Left renal pelvis (tissue), 4 donors: ENCODE results near the gene CASZ1. TPM values are rescaled to one million over a fixed set of nuclear protein-coding genes. Genes with fewer than 3 reads are reported as not detected.

Experiments
- DNase-seq, 4 donors: peaks; one replicate each; pipeline ENCODE4 v3.0.0-alpha.2; 2013; ENCODE audit warnings: low read depth in 4 of 4, low spot score in 3 of 4
- polyA plus RNA-seq, 4 donors: library from polyadenylated mRNA; unstranded; fragments of 120-200 nt; gene quantifications; one replicate each; pipeline ENCODE4 v1.2.1, GENCODE V29; 2013; ENCODE audit not compliant: insufficient read length in 4 of 4

The CASZ1 gene
- polyA plus RNA-seq, 4 donors = 3.8 to 25.2 (median 18.5) TPM

DNA sequence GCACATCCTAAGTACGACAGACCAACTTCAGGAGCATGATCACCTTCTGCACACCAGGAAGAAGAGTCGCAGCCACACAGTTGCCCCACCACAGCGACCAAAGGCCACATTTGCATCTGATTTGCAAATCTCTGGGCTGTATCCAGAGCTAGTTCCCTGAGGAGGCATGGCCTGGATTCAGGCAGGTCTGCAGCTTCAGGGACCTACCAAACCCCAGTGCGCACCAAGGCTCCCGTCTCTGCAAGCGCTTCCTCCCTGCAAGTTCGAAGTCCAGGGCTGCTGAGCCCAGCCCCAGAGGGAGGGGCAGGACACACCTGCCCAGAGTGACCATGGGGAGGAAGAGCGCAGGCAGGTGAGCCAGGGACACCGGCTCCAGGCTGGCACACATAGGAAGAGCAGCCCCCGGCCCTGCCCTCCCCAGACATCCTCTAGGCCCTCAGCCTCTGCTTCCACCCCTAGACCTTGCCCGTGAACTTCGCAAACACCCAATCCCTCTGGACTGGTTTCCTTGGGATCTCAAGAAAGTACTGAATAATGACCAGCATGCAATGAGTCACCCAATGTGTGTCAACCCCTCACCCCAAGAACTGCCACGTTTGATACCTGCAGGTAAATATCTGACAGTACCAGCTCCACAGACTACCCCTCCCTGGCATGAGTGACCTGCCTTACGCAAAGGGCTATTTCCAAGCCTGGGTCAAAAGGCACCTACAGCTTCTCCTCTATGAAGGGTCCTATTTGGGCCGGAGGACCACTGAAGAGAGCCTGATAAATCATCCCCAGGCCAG is 36.8 kb downstream of the CASZ1 start:
- DNase-seq = no peak

DNA sequence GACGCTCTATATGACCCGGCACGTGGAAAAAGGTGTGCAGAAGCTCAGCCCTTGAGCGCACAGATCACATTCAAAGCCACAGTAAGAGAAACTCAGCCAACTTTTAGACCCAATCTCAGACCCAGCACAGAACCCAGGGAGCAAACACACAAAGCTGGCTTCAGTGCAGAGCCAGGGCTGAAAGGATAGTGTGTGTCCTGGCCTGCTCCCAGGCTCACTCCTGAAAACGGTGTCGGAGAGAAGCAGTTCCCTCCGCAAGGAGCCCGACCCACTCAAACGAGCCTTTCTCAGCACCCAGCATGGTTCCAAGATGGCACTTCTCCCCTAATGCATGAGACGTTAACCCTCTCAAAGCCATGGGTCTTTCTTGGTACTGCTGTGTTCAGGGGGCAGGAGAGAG is 39.6 kb downstream of the CASZ1 start:
- DNase-seq = no peak

DNA sequence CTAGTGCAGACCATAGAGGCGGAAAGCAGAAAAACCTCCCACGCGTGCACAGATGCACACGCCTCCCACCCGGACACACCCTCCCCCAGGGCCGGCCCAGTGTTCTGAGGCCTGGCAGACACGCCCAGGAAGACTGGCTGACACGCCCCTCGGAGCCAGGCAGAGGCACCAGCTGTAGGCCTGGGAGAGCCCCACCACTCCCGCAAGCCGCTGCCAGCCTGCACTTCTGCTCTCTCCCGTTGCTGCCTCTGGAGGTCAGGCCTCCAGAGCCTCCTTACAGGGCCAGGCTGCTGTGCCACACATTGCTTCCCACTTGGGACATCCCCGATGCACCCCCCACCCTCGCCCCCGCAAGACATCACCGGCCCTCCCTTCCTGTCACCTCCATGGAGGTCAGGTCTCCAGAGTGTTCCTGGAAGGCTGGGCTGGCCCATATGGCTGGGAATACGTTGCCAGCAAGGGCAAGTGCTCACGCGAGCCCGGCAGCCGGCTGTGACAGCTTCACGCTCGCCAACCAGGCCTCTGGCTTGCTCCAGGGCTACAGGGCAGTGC is 40.4 kb downstream of the CASZ1 start:
- peak in 2 of 4 donors; percentile 47 to 59 for DNase-seq

DNA sequence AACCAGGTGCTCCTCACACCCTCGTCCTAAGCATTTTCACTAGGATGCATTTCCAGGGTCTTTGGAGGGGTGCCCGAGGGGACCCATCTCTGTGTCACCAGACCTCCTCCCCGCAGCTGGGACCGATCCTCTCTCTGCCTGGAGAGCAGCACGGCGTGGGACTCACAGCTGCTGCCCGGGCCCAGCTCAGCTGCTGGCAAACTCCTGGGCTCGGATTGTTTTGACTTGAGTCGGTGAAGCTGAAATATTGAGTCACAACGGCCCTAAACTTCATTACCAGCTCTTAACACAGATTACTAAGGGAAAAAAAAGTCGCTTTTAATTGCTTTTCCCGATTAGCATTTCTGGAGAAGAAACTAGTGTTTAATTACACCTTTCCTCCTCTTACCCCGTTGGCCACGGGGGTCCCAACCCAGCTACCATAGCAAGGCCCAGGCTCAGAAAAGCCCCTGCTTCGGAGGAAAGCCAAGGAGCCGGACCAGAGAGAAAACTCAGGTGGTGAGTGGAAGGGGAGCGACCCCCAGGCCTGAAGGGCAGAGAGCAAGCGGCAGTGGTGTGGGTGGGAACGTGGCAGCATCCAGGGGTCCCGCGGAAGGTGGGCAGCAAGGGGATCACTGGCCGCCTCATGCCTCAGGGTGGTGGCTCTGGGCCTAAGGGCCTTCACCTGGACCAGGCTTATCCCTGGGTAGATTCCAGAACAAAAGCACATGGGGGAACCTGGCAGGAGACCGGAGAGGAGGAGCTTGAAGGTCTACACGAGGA is 41.7 kb downstream of the CASZ1 start:
- no peak for DNase-seq

DNA sequence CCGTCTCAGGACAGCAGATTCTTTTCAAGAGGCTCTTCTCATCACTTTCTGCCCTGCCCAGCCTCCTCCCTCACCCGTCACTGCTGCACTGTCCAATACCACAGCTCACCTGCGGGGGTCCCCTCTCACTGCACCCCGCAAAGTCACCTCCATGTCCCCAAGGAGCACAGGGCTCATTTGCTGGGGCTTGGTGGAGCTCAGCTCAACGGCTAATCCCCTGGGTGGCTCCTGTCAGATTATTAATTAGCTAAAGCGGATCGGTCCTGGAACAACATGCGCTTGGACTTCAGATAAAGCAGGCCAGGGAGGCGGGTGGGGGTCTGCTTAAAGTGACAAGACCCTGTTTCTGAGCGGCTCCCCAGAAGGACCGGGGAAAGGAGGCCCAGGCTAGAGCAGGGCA is 43.1 kb downstream of the CASZ1 start:
- no peak for DNase-seq

DNA sequence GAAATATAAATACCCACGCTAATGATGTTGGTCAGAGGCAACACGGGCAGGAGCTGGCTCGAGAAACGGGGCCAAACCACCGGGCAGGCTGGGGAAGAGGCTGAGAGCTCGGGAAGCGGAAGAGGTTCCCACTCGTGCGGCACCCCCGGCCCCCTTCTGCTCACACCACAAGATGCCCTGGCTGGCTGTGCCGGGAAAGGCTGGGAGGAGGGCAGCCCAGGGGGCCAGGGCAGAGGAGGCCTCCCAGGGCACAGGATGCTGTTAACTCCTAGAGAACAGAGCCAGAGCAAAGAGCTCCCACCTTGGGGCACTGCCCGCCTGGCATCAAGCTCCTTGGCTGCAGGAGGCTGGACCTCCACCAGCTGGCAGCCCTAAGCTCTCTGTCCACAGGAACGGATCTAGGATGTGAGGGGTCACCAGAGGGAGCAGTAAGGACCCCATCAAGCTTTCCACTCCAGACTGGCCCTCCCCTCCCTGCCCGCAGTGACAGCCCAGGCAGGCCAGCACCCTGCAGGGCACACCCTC is 44.8 kb downstream of the CASZ1 start:
- DNase-seq = no peak

DNA sequence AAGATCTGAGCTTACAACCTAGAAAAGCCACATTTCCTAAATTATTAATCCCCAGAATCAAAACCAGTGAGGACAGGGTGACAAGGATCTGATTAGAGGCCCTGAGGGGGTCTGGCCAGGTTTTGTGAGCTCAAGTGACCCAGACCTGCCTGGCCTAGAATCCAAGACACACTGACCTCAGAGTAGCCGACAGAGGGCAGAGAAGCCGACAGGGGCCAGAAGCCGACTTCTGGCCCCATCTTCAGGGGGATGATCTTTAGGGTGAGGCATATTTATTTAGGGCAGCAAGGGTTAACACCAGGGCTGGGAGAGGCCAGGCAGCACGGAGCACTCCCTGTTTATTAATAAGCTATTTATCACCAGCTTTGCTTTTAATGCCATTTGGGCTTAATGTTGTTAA is 45.3 kb downstream of the CASZ1 start:
- DNase-seq = no peak

DNA sequence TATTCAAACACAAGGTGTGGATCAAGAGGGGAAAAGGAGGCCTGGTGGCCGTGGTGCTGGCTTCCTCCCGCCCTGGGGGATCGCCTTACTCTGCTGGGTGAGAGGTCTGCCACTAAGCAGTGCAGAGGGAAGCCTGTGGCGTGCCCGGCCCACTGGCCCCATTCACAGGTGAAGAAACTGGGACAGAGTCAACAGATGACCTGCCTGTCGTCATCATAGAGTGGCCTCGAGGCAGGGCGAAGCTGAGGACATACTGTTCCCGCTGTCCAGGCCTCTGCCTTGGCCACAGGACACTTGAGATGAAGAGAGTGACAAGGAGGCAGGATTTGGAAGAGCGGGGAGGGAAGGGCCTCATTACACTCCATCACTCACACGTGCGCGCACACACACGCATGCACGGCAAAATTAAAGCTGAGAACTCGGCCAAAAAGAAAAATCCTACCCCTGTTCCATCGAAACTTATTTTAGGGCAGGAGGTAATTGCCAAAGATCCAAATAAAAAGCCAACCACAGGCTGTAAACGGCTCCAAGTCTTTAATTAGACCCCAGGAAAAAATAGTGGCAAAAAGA is 50.5 kb downstream of the CASZ1 start:
- DNase-seq = no peak

DNA sequence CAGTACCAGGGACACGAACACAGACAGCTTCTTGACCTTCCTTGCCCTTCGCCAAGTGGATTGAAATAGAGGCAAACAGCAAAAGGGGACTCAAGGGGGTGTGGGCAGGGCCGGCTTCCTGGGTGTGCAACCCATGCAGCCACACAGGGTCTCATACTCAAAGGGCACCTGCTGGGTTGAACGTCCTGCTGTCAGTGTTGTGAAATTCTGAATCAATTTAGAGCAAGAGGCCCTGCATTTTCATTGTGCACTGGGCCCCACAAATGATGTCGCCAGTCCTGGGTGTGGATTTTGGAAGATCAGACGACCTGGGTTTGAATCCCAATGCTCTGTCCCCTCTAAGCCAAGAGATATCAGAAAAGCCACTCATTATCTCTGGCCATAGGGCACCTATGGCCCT is 51.1 kb downstream of the CASZ1 start:
- no peak for DNase-seq

DNA sequence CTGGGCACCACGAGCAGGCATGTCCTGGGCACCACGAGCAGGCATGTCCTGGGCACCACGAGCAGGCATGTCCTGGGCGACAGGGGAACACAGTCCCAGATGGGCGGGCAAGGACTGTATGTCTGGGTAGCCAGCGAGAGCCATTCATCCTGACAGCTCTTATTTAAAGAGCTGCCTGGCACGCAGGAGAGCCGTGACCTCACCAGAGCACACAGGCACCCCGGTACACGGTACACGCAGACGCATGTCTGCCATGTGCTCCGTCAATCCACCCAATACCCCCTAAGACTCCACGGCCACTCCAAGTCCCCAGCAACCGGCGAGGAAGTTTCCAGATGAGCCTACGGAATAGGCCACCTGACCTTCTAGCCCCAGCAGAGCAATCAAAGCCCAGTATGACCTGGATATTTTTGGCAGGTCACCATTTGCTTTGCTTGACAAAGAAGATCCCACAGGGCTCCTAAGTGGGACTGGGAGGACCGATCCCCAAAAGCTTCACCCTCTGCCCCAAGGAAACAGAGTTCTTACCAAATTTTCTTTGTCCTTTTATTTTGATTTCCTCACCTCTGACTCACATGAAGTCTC is 51.7 kb downstream of the CASZ1 start:
- DNase-seq = no peak

DNA sequence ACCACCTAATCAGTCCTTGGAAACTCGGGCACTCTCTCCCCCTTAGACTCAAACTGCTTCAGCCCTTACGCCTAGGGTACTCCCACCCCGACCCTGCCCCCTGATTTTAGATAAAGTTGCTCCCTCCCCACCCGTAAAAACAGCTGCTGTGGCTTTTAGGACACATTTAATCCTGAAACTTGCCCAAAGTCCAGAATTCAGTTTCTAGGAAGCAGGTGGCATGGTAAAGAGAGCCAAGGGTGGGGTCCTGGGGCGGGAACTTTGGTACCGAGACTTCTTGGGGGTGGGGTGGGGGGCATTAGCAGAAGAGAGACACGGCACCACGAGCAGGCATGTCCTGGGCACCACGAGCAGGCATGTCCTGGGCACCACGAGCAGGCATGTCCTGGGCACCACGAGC is 52.4 kb downstream of the CASZ1 start:
- no peak for DNase-seq

DNA sequence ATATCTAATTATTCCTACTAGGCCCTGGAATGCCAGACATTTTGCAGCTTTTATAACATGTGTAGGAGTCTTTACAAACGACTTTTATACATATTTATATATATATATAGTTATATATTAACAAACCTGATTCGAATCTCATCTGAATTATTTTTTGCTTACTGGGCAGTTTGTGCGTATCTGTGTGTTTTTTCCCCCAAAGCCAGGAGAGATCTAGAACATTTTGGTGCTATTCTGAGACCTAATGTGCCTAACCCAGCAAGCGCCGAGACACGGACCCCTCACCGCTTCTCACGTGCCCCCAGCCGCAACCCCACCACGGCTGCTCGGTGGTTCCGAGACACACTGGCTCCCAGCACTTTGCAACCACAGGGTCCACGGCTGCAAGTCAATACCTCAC is 54.8 kb downstream of the CASZ1 start:
- no peak for DNase-seq

DNA sequence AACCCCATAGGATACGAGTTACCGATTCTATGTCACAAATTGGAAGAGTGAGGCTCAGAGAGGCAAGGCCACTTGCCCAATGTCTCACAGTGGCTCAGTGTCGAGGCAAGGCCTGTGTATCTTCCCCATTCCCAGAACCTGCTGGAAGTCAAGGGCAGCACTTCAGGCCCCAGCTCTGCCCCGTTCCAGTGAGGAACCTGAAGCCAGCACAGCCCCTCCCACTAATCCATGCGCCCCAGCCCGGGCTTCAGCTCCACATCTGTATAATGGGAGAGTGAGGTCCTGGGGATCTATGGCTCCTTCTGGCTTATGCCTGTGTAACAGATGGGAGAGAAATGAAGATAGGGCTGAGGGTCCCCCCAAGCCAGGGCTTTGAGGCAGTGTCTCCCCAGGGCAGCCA is 56.3 kb downstream of the CASZ1 start:
- DNase-seq = no peak

DNA sequence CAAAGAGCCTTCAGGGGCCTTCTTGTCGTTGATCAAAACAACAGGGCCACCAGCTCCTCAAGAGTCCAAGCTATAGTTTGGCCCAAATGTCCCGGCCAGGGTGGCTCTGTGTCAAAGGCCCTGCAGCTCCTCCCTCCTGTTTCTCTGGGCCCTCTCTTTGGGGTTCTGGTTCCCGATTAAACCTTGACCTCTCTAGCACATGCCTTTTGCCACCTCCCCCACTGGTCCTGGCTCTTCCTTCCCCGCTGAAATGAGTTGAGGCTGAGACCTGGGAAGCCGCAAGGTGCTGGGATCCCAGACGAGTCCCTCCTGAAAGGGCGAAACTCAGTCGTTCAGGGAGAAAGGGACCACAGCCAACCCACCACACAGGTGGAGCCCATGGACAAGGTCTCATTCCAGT is 56.9 kb downstream of the CASZ1 start:
- DNase-seq = no peak

DNA sequence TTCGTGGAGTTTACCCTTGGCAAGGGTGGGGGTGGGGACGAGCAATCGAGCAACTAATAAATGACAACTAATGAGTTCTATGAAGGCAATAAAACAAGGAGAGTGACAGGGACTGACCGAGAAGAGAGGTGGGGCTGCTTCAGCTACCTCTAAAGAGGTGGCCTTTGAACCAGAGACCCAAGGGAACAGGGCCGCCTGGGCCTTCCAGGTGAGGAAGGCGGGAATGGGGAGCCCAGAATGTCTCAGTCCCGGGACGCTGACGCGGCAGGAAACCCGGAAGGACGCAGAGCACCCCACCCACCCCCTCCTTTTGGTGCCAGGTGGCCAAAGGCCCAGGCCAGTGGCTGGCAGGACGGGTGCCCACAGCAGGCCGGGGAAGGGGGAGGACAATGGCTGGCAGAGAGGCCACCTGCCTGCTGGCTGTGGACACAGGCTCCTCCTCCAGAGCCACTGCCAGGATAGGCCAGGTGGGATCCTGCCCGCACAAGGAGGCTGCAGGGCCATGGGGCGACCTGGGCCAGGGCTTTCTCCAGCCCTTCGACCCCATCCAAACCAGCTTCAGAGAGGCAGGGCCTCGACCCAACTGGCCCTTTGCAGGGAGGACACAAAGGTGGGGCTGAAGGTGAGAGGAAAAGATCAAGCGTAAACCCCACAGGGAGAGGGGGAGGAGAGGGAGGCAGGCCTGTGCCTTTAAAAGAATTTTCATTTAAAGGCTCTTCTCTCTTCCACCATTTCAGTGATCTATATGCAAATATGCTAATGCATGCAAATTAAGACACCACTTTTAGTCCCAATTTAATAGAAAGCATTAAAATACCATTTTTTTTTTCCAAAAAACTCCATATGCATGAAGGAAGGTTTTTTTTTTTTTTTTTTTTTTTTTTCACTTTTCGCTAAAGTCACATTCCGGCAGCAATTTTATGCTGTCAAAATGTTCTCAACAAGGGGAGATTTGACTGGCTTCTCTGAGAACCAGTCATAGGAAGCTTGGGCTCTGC is 58.1 kb downstream of the CASZ1 start:
- DNase-seq = no peak

DNA sequence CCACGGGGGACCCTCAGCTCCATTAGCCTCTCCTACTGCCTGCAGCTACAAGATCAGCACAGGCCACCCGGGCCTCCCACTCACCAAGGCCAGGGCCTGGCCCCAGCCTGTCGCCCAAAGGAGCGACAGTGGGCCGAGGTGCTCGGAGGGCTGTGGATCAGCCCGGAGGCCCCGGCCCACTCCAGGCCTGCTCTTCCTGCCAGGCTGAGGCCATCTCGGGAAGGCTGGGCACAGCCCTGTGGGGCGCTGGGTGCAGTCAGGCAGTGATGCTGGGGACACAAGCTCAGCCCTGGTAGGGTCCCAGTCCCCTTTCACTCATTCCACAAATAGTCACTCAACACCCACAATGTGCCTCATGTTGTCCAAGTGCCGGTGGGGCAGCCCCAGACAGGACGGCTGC is 58.8 kb downstream of the CASZ1 start:
- DNase-seq = no peak

DNA sequence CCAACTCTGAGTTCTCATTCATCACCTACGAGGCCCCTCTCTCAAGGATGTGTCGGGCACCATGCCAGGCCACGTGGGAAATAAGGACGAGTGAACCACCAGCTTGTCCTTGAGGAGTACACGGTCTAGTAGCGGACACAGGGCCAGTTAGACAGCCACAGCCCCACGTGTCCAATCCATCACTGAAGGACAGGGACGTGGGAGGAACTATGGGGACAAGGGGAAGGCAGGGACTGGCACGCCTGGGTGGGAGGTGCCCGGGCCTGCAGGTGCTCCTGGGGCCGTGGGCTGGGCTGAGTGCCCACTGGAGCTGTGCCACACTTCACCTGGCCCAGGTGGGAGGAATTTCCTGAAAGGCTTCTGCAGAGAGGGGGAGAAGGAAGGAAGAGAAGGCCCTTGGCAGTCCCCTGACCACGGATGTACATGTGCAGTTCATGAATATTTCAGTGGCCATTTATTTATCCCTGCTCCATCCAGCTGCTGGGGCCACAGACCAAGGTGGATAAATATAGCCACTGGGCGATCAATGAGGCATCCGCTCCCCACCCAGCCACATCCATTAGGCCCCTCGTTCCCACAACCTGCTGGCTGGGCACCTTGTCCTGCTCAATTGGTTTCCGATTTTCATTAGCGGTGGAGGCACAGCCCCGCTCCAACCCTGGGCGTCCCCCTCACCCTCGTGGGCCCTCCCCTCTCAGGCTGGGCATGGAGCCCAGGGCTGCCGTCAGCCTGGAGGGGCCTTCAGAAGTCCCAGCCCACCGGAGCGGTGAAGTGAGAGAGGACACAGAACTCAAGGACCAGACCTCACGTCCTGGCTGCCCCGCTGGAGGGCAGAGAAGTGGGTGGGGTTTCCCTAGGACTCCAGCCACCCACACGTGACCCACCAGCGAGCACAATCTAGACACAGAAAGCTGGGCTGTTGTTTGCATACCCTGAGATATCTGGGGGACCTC is 59.5 kb downstream of the CASZ1 start:
- DNase-seq = no peak

DNA sequence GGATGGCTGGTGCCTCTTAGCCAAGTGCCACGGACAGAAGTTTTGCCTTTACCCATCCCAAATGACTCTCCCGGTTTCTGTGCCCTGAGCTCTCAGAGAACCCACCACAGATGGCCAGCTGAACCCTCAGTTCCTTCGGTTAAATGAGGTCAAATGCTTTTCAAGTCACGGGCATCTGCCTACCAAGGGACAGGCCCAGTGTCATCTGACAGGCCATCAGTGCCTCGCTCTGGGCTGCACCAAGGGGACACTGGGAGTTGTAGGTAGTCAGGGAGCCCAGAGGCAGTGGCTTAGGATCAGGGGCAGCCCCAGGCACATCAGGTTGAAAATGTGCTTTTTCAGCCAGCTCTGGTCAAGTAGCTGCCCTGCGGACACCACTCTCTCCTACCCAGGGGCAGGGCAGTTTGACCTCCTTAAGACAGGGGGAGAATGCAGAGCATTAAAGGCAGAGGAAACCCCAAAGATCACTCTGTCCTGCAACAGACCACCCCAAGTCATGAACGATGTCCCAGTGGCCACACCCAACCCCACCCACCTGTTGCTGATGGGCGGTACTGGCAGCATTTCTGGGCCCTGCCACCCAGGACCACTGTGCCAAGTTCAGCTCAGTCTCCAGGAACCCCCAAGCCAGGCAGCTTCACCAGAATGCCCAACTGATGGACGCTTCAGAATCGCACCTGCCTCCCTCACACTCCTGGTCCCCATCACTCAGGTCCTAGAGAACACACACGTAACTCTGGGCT is 60.7 kb downstream of the CASZ1 start:
- no peak for DNase-seq
